Spinal cord (tissue), 10 donors: ENCODE data around the gene ANKRD10. TPM values are rescaled to one million over a fixed set of nuclear protein-coding genes. Genes with fewer than 3 reads are reported as not detected.

Source experiments
- DNase-seq, 6 donors: peaks; one replicate each; pipeline versions ENCODE4 v3.0.0 to v3.0.0-alpha.2; 2013 to 2015; ENCODE audit warnings: low spot score in 6 of 6, low read depth in 4 of 6
- H3K27ac ChIP-seq: one replicate; pipeline ENCODE4 v1.5.1; 2013; ENCODE audit warnings: low read depth, low read length, control low read depth
- H3K27me3 ChIP-seq: one replicate; pipeline ENCODE4 v1.6.1; 2013; ENCODE audit warnings: low read length; ENCODE audit not compliant: control insufficient read depth, insufficient read depth
- H3K36me3 ChIP-seq: one replicate; pipeline ENCODE4 v1.6.1; 2013; ENCODE audit warnings: low read length; ENCODE audit not compliant: control insufficient read depth, insufficient read depth
- H3K4me1 ChIP-seq: one replicate; pipeline ENCODE4 v1.6.1; 2013; ENCODE audit warnings: low read length; ENCODE audit not compliant: control insufficient read depth, insufficient read depth
- H3K4me3 ChIP-seq: one replicate; pipeline ENCODE4 v1.5.1; 2013; ENCODE audit warnings: low read depth, low read length, control low read depth
- H3K9me3 ChIP-seq: one replicate; pipeline ENCODE4 v1.6.1; 2013; ENCODE audit warnings: low read length; ENCODE audit not compliant: control insufficient read depth, insufficient read depth
- WGBS: methylation state at CpG from one replicate; pipeline ENCODE4 v1.1.5; 2013; ENCODE audit warnings: missing lambda C conversion rate; ENCODE audit not compliant: insufficient coverage; 5-methylcytosine and 5-hydroxymethylcytosine counted together
- polyA plus RNA-seq, 2 donors: library from polyadenylated mRNA; unstranded; fragments of 120-200 nt; gene quantifications; one replicate each; pipeline ENCODE4 v1.2.1, GENCODE V29; 2013; ENCODE audit not compliant: insufficient read length in 2 of 2
- total RNA-seq, 2 donors: library from RNA; depleted of rRNA in 1 of 2; stranded (reverse); fragments of 120-200 nt in 1 of 2; fragments of >200 nt in 1 of 2; gene quantifications; one replicate each; pipeline versions ENCODE4 v1.2.3 to v1.2.4, GENCODE V29; 2013 to 2014
- donor health status: healthy.

Gene ANKRD10
- total and polyA plus RNA-seq, 4 donors: 187 to 221 (median 191) TPM

DNA sequence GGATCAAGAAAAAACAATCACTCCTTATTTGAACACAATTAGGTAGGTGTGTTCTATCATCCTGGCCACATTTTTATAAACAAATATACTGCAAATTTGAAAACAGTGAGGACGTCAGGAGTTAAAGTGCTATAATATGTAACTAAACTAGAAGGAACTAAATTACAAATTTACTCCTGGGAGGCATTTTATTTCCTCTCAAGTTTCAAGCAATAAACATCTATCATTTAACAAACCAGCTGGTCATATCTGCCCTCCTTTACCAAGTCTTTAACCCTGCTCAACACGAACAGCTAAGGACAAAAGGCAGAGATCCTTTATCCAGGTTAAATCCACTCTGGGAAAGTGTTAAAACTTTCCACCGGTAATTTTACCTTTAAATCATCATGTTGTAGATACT lies 26.5 kb downstream of the ANKRD10 start:
- no peak for DNase-seq
- Histone ChIP-seq H3K27me3 (no peaks in the 10 kb centered on the region), H3K4me1 (peaks cover 9% of the 10 kb centered on the region), H3K4me3 (no peak overlapping the region), H3K27ac (no peak overlapping the region), H3K9me3 (no peaks in the 10 kb centered on the region), H3K36me3 (peaks cover 5% of the 10 kb centered on the region)
- 83% methylated on average over 1 of the region's 3 CpGs for WGBS

GRCh38 chr13:110887597-110888333 lies 27.1 kb downstream of the ANKRD10 start:
- Histone ChIP-seq H3K36me3 (peaks cover 5% of the 10 kb centered on the region), H3K9me3 (no peaks in the 10 kb centered on the region), H3K27ac (peak overlapping the region; percentile 2), H3K4me3 (no peak overlapping the region), H3K27me3 (no peaks in the 10 kb centered on the region), H3K4me1 (peaks cover 9% of the 10 kb centered on the region)
- DNase-seq: no peak
- WGBS: 55% methylated on average over 8 of the region's 9 CpGs

DNA sequence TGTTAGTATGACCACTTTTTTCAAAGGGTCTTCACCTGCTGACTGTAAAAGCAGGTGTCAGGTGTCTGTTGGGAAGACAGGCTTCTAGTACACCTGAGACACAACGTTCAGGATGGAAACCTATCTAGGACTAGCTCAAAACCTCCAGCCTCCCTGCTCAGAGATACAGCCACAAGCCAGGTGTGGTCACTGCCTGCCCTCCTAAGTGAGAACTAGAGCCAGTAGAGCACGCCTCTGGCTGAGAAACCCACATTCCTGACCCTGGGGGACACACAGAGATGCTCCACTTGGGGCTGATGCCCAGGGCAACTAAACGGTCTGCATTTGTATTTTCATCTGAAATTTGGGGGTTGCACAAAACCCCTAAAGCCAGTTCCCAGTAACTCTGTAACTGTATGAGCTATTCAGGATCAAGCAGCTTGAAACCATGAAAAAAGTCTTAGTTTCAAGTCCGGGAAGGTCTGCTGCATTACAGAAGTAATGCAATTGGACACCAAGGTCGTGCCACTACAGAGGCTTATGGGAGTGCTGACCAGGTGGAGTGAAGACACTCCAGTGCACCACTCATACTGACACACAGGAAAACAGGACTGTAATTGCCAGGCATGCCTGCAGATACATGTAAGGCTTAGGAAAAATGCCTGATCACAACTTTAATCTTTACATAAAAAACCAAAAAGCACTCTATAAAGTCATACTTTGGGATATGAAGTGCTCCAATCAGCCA lies 27.8 kb downstream of the ANKRD10 start:
- Histone ChIP-seq H3K27ac (no peak overlapping the region), H3K4me3 (no peak overlapping the region), H3K27me3 (no peaks in the 10 kb centered on the region), H3K9me3 (no peaks in the 10 kb centered on the region), H3K36me3 (peaks cover 2% of the 10 kb centered on the region), H3K4me1 (peaks cover 9% of the 10 kb centered on the region)
- WGBS: 83% methylated on average over 5 of the region's 5 CpGs
- no peak for DNase-seq

- no peak overlapping the region for H3K4me3 ChIP-seq
- no peaks in the 10 kb centered on the region for H3K9me3 ChIP-seq
- H3K27ac ChIP-seq: no peak overlapping the region
- H3K4me1 ChIP-seq: peaks cover 9% of the 10 kb centered on the region
- no peak for DNase-seq
- 75% methylated on average over 1 of the region's 8 CpGs for WGBS
- no peaks in the 10 kb centered on the region for H3K27me3 ChIP-seq
- no peaks in the 10 kb centered on the region for H3K36me3 ChIP-seq
These were observed 28.7 kb downstream of the ANKRD10 start for GRCh38 chr13:110885966-110886869.

DNA sequence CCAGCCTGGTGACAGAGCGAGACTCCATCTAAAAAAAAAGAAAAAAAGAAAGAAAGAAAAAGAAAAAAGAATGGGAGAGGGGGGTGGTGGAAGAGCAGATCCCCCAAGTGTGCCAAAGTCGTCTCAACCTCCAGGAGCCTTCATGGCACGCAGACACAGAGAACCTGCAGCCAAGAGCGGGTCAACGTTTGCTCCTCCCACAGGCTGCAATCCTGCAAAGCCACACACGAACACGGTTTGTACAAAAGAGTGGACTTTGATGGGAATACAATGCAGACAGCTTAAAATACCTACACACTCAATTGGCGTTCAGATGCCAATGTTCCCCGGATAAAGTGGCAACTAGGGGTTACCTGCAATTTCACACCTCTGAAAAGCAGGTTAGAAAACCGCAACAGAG lies 29.4 kb downstream of the ANKRD10 start:
- no peak overlapping the region for H3K4me3 ChIP-seq
- WGBS: 95% methylated on average over 6 of the region's 10 CpGs
- H3K27me3 ChIP-seq: no peaks in the 10 kb centered on the region
- peaks cover 9% of the 10 kb centered on the region for H3K4me1 ChIP-seq
- no peak for DNase-seq
- H3K9me3 ChIP-seq: no peaks in the 10 kb centered on the region
- no peaks in the 10 kb centered on the region for H3K36me3 ChIP-seq
- H3K27ac ChIP-seq: no peak overlapping the region

GRCh38 chr13:110884517-110884916 lies 30.4 kb downstream of the ANKRD10 start:
- Histone ChIP-seq H3K36me3 (peaks cover 2% of the 10 kb centered on the region), H3K27ac (no peak overlapping the region), H3K9me3 (no peaks in the 10 kb centered on the region), H3K4me1 (peaks cover 9% of the 10 kb centered on the region), H3K27me3 (no peaks in the 10 kb centered on the region), H3K4me3 (no peak overlapping the region)
- DNase-seq: no peak
- no CpG with 5 or more reads among the region's 3 CpGs for WGBS

- Histone ChIP-seq H3K27me3 (no peaks in the 10 kb centered on the region), H3K36me3 (peaks cover 4% of the 10 kb centered on the region)
- whole genome bisulfite sequencing: 48% methylated on average over 4 of the region's 7 CpGs
These were observed 31.3 kb downstream of the ANKRD10 start for GRCh38 chr13:110883542-110883941.

DNA sequence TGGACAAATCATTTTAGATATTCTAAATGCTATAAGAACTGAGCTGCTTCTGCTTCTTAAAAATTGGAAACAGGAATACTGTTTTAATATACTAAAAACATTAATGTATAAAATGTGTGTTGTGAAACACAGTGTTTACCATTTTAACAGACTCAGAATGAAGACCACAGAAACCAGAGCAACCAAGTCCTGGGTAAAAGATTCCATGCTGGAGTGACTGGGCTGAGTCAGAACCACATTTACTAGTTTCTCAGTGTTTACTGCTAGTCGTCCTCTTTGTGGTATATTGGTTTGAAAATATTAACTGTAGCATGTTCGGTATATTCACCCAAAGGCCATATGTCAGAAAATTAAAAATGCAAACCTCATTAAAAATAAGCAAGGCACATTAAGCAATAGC lies 31.9 kb downstream of the ANKRD10 start:
- Histone ChIP-seq H3K4me3 (no peak overlapping the region), H3K9me3 (no peaks in the 10 kb centered on the region), H3K36me3 (peaks cover 4% of the 10 kb centered on the region), H3K4me1 (peaks cover 8% of the 10 kb centered on the region), H3K27ac (no peak overlapping the region), H3K27me3 (no peaks in the 10 kb centered on the region)
- DNase-seq: no peak
- WGBS: no CpG with 5 or more reads among the region's 2 CpGs

More at GRCh38 chr13:110883542-110883941, 31.3 kb downstream of the ANKRD10 start:
- peaks cover 9% of the 10 kb centered on the region for H3K4me1 ChIP-seq
- DNase-seq: no peak
- H3K9me3 ChIP-seq: no peaks in the 10 kb centered on the region
- no peak overlapping the region for H3K27ac ChIP-seq
- H3K4me3 ChIP-seq: no peak overlapping the region

GRCh38 chr13:110881839-110882627 lies 32.8 kb downstream of the ANKRD10 start:
- Histone ChIP-seq H3K36me3 (peaks cover 4% of the 10 kb centered on the region), H3K27ac (no peak overlapping the region), H3K27me3 (no peaks in the 10 kb centered on the region), H3K4me3 (no peak overlapping the region), H3K4me1 (peaks cover 3% of the 10 kb centered on the region), H3K9me3 (no peaks in the 10 kb centered on the region)
- DNase-seq: no peak
- WGBS: 88% methylated on average over 11 of the region's 13 CpGs
